GM18867 (cell line): Measurements from ENCODE around the gene DYNLT4.

Experiments used
- ATAC-seq: cut with Tn5 transposase; IDR thresholded peaks from one replicate; pipeline ENCODE4 v1.9.1; 2021; ENCODE audit warnings: mild to moderate bottlenecking, moderate library complexity; ENCODE audit not compliant: unreplicated experiment

The DYNLT4 gene

DNA sequence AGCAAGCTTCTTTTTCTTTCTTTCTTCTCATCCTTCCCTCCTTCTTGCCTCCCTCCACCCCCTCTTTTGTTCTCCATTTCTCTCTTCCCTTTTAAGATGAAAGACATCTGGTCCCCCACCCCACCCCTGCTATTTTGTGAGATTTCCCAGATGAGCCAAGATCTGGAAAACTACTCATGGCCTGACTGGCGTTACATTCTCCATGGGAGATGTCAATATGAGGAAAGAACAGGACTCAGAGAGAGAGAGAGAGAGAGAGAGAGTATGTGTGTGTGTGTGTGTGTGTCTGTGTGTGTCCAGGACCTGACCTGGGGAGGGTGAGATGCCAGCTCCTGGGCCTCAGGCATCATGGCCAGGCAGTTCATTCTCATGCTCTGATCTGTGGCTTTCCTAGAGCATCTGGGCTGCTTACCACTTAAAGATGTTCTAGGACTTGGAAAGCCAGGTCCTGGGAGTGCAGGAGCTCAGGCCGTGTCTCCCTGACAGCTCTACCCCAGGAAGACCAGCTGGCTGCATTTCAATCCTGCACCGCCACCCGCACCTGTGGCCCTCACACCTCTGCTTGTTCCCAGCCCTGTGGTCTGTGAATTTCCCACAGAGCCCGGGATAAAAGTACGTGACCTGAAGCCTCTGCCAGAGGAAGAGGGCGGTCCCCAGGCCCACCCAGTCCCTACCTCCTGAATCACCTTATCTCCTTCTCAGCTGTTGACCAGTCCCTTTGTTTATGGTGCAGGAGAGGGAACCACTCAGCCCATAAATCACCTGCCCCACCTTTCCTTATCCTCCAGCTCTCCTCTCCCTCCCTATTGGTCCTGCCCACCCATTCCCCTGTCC, 16.0 kb downstream of the DYNLT4 start:
- no peak for ATAC-seq

DNA sequence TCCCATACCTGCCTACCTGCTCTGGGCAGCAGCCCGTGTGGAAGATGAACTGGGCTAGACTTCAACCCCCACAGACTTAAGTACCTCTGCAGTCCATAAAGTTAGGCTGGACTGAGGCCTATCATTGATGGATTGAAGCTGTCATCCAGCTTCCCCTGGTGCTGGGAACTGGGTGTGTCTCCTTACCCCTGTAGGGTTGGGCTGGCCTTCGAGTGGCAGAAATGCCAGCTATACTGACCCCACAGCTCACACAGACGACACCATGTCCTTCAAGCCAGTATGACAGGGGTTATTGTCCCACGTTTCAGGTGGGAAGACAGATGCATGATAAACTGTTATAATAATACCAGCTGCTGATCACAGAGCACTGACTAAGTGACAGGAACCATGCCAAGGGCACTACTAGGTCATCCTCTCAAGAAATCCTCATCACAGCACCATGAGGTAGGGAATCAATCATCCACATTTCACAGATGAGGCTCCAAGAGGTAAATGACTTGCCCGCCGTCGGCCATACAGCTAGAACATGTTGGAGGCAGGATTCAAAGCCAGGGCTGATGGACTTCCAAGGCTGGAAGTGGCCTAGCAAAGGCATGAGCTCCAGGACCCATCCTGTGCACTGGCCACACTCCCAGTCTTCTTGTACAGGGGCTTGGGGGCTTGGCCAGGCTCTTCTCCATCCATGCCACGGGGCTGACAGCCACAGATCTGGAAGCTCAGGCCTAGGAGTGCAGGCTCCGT, 18.9 kb downstream of the DYNLT4 start, which contains the start of gene BEST4:
BEST4 (minus strand) TSS at position 51 of the 741 bp plus-strand sequence. CDS start 465 bp downstream, outside the sequence.
- no peak for ATAC-seq

DNA sequence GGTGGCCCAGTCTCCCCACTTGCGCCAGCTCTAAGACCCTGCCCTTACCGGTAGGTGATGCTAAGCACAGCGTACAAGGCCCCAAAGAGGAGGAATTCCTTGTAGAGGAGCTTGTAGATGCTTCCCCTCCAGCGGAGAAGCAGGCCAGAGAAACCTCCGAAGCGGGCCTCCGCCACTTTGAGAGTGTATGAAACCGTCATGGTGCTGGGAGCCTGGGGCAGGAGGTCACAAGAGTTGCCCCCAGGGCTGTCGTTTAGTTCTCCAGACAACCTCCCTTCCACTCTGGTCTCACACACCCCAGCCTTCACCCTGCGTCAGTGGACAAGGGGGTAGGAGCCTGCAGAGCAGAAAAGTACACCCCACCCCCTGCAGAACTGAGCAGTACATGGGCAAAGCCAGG, 19.6 kb downstream of the DYNLT4 start:
- no peak for ATAC-seq

DNA sequence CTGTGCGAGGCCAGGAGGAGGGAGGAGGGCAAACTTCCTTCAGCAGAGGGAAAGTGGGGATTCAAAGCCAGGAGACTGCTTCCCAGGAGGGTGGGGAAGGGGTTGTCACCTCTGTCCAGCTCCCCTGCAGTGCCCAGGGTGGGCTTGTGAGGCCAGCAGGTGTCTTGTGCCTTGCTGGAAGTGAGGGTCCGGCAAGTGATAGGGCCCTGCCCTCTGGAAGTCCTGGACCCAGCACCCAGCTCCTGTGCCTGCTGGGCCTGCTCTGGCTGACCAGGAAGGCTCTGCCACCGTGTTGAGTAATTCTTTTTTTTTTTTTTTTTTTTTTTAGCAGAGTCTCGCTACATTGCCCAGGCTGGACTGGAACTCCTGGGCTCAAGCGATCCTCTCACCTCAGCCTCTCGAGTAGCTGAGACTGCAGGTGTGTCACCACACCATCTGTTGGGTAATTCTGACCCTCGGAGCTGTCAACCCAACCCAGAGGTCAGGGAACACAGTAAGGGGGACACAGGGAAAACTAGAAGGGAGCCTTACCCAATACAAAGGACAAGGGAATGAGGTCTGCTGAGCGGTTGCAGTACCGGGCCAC, 20.2 kb downstream of the DYNLT4 start:
- ATAC-seq: no peak

DNA sequence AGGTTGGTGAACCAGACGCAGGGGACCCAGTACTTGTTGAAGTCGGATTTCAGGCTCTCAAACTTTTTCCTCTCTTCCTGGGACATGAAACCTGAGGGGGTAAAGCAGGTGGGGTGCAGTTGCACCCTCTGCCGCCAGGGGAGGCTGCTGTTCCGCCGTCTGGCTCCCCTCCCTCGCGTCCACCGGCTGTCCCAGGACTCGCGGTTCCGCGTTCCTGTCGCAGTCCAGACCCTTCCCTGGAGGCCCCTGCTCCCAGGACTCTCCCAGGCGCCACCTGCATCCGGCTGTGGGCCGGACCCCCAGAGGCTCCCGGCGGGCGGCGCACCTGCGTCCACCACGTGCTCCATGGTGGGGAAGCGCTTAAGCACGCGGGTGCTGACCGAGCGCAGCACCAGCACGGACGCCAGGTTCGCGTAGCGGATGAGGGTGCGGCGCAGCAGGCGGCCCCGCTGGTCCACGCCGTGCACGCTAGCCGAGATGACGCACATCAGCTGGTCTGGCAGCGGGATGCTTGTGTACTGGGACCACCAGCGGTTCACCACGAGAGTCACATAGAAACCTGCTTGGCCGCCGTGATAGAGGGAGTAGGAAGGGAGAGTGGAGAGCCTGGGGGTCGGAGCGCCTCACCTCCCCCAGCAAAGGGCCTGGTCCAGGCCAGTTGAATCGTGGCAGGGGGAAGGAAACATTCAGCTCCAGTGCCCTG, 20.9 kb downstream of the DYNLT4 start:
- peak; percentile 50 for ATAC-seq

DNA sequence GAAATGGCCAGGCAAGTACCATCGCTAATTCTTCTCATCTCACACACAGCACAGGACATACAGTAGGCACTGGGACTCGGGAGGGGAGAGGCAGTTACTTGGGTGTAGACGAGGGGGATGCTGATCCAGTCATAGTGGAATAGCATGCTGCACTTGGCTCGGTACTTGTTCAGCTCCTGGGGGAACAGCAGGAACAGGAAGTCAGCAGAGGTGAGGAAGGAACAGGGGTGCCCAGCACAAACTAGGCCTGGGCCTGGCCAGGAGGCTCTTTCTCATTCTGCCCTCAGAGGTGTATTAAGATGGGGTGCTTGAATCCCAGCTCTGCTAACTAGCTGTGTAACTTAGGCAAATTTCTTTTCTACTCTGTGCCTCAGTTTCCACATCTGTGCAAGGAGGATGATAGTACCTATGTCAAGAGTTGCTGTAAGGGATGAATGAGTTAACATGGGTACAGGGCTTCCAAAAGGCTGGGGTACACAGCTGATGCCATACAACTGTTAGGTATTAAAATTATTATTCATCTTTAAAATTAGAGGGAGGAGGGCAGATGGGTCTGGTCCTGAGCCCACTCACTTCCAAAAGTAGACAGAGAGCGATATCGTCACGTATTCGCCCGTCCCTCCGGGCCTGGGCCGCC, 21.5 kb downstream of the DYNLT4 start:
- no peak for ATAC-seq

DNA sequence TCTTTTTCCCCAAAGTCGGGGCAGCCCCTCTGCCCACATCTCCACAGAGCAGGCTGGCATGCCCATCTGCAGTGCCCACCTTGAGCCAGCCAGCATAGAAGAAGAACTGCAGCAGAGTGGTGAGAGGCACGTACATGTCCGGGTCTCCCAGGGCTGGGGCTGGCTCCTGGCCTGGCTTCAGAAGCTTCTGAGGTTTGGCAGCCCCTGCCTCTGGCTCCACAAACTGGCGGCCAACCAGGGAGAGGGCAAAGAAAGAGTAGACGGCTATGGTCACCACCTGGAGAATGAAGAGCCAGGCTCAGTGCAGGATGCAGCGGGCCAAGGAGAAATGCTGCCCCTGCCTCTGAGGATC, 22.1 kb downstream of the DYNLT4 start:
- ATAC-seq: no peak

DNA sequence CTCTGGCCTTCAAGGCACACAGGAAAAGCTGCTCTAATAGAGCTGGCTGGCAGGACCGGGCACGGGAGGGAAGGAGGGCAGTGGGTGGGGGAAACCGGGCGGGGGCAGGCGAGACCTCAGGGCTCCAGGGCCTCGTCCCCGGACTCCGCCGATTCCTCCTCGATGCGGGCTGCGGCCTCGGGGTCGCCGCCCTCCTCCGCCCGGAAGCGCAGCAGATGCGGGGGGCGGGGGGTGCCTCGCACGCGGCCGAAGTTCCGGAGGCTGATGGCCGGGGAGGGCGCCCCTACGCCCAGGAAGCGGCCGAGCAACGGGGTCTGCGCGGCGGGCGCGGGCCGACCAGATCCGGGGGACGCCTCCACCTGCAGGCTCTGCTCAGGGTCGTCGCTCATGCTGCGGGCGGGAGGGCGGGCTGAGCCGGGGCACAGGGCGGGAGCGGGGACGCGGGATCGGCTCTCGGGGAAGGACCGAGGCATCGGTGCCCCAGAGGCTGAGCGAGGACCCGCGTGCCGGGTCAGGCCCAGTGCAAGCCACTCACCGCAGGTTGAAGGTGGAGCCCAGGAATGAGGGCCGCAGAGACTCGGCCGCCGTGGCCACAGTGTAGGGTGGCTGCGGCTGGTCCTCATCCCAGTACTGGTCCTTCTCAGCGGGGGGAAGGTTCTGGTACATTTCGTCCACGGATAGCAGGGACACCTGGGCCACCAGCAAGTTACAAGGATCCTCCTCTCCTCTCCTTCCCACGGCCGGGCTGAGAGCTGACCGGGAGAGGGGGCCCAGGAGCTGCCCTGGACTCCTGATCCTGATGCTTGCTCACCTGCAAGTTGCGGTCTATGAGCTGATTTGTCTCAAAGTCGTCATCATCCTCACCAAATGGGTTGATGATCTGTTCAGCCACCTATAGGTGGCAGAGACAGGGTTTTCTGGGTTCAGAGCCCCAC, 22.8 kb downstream of the DYNLT4 start:
- ATAC-seq: no peak

DNA sequence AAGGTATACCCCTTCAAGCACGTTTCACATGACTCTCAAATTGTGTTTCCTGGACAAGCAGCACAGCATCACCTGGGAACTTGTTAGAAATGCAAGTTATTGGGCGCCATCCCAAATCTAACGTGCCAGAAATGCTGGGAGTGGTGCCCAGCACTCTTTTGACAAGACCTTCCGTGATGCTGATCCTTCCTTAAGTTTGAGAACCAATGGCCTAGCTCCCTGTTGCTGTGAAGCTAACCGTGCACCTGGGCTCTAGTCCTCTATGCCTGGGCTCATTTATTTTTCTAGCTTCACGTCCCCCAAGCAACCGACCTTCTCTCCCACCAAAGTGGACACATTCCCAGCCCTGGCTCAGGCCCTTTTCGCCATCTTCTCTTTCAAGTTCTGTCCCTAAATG, 23.5 kb downstream of the DYNLT4 start:
- no peak for ATAC-seq

DNA sequence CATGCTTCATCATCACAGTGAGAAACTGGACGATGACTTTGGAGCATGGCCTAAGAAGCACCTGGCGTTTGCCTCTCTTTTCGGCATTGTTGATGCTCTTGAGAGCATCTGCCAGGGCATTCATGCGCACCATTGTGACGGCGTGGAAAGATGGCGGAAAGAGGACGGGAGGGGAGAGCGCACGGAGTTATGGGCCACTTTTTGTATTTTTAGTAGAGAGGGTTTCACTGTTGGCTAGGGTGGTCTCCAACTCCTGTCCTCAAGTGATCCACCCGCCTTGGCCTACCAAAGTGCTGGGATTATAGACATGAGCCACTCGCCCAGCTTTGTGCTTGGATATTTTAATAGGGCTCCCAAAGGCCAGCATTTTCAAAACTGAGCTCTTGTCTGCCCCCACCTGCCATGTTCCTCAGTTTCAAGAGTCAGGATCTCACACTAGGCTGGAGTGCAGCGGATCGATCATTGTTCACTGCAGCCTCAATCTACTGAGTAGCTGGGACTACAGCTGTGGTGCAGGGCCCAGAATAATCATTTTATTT, 26.5 kb downstream of the DYNLT4 start:
- no peak for ATAC-seq

DNA sequence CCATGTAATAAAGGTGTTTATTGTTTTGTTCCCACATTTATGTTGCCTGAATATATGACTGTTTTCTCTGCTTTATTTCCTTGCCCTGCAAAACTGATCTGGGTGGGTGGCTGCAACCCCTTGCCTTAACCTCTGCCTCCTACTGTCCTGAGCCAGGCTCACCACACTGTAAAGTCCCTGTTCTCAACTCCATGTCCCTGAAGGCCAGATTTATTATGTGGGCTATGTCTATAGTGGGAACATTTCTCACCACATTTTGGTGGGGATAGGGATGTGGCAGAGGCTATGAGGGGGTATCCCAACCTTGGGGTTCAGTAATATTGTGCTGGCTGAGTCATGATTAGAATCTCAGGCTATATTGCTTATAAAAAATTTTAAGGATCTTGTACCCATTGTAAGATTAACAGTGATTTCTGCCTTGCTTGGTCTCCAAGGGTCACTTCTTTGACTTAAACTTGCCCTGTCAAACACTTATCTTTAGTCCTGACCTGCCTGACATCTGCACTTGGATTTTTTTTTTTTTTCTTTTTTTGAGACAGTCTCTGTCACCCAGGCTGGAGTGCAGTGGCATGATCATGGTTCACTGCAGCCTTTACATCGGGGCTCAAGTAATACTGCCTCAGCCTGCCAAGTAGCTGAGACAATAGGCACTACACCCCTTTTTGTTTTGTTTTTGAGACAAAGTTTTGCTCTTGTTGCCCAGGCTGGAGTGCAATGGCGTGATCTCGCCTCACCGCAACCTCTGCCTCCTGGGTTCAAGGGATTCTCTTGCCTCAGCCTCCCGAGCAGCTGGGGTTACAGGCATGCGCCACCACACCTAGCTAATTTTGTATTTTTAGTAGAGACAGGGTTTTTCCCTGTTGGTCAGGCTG, 28.2 kb downstream of the DYNLT4 start:
- ATAC-seq: no peak

DNA sequence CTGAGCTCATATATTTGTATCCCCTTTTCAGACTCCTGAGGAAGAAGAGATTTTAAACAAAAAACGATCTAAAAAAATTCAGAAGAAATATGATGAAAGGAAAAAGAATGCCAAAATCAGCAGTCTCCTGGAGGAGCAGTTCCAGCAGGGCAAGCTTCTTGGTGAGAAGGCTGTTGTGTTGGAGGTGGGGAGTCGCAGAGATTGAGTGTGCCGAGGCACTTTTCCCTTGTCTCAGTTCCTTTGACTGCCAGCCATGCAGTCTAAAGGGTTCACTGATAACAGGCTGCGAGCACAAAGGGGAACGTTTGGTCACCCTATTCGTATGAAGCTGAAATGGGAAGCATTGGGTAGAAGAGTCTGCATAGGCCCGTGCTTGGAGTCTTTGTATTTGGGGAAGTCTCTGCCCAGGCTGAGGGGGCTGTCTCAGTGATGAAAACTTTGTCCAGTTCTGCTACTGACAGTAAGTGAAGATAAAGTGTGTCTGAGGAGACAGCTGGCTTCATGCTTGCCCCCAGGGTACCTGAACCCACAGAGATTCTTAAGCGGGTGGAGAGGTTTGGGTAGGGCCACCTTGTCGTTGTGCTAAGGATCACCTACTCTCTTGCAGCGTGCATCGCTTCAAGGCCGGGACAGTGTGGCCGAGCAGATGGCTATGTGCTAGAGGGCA, 29.0 kb downstream of the DYNLT4 start:
- no peak for ATAC-seq

DNA sequence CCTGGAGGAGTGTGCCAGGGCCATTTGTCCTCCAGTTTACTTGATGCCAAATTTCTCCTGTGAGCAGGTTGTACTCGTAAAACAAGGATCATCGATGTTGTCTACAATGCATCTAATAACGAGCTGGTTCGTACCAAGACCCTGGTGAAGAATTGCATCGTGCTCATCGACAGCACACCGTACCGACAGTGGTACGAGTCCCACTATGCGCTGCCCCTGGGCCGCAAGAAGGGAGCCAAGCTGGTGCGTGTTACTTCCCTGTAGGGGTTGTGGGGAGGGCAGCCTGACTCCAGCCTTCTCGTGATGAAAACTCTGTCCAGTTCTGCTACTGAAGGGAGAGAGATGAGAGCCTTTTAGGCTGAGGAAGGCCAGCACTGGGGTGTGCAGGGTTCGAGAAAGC, 29.6 kb downstream of the DYNLT4 start:
- no peak for ATAC-seq

DNA sequence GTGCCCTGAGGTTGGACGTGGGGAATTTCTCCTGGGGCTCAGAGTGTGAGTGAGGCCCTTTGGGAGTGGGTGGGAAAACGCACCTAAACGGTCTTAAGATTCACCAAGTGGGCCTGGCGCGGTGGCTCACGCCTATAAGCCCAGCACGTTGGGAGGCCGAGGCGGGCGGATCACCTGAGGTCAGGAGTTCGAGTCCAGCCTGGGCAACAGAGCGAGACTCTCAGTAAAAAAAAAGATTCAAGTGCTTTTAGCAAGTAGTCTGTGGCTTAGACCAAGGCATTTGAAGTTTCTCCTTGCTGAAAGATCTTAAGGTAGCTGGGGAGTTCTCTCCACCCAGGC, 30.5 kb downstream of the DYNLT4 start:
- no peak for ATAC-seq

DNA sequence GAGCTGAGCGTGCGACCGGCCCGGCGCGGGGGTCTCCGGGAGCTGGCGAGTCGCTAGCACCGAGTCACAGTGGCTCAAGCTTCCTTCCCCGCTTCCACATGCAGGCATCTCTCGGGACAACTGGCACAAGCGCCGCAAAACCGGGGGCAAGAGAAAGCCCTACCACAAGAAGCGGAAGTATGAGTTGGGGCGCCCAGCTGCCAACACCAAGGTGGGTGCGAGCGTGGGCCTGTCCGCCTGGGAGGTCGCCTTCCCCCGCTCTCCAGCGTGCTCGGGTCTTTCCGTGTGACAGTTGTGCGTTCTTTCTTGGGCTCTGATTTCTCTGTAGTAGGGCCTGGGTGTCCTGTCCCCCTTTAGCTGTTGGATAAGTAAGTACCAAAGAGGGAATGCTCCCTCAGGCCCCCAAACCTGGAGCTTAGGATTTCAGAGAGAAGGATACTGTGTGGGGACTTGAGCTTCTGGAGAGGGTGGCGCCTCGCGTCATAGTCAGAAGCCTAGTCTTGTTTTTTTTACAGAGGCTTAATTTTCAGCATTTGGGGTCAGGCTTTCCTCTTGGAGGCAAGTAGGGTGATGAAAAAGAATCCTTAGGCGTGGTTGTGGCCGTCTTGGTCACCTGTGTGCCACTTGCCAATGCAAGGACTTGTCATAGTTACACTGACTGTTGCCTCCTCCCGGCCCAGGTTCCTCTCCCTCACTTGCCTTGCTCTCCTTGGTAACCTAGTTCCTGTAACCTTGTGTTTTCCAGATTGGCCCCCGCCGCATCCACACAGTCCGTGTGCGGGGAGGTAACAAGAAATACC, 31.0 kb downstream of the DYNLT4 start:
- ATAC-seq: peak; percentile 20

DNA sequence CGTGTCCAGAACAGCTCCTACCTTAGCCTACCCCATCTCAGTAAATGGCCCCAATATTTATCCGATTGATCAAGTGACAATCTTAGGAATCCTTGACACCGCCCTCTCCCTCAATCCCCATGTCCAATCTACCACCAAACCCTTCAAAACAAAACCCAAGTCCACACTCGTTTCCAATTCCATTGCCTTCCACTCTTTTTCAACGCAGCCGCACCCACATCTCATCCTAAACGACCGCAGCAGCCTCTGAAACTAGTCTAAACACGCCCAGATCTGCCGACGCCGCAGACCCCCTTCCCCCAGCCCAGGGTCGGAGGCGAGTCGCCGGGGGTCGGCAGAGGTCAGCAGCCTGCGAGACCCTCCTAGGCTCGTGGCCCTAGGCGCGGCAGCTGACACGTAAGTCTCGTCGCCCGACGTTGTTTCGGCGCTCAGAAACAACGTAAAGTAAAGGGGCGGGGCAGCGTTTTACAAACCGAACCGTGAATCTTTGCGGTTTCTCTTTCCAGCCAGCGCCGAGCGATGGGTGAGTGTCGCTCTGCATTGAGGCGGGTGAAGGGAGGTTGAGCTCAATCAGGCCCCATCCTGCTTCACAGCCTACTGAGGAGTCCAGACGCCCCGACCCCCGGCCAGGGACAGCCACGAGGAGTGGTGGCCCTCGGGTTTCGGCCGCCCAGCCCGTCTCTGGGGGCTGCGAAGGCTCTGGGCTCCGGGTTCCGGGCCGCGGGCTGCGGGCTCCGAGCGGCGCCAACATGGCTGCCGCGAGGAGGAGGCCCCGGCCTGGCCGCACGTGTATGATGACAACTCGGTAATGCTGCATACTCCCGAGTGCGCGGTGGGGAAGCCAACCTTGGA, 31.8 kb downstream of the DYNLT4 start, which contains the start of gene RPS8:
RPS8 (plus strand) TSS at position 463 of the 852 bp plus-strand sequence; CDS start at position 520, 57 bp downstream.
- ATAC-seq: peak; percentile 76
